GM23248 (cell line): ENCODE results near the gene KREMEN2.

Source experiments
- EZH2 ChIP-seq: fragments of 200-600 bp; sonication (generic); IDR thresholded peaks from 2 replicates; pipeline ENCODE4 v1.6.1; 2018; ENCODE audit warnings: antibody characterized with exemption, mild to moderate bottlenecking; ENCODE audit not compliant: insufficient read depth, poor library complexity, severe bottlenecking
- EZH2phosphoT487 ChIP-seq: fragments of 200-600 bp; sonication (generic); IDR thresholded peaks from 2 replicates; pipeline ENCODE4 v1.6.1; 2018; ENCODE audit warnings: antibody characterized with exemption, moderate library complexity, mild to moderate bottlenecking, low read depth; ENCODE audit not compliant: insufficient read depth

- TF ChIP-seq EZH2phosphoT487 (no peak), EZH2 (no peak)
These were observed 13.3 kb upstream of the KREMEN2 start for GRCh38 chr16:2950773-2951172.
